HEK293T (cell line): ENCODE results near the gene FAM222B.
"Not testable (repeated sequence)": the region's sequence is repeated elsewhere in the genome, so short reads cannot be mapped to it uniquely, and the experiment has no call there.

Experiments used
- ARNT ChIP-seq: fragments of 450-650 bp; IDR thresholded peaks from 2 replicates; pipeline ENCODE4 v1.6.1; 2017; ENCODE audit warnings: mild to moderate bottlenecking
- BHLHE40 ChIP-seq: fragments of 450-650 bp; IDR thresholded peaks from 2 replicates; pipeline ENCODE4 v1.6.1; 2016; ENCODE audit warnings: mild to moderate bottlenecking, moderate library complexity, borderline replicate concordance
- ELF4 ChIP-seq: fragments of 450-650 bp; IDR thresholded peaks from 2 replicates; pipeline ENCODE4 v1.6.1; 2017; ENCODE audit warnings: antibody characterized with exemption
- FOXA1 ChIP-seq: fragments of 450-650 bp; IDR thresholded peaks from 2 replicates; pipeline ENCODE4 v1.6.1; 2016; ENCODE audit warnings: mild to moderate bottlenecking
- FOXK2 ChIP-seq: fragments of 450-650 bp; IDR thresholded peaks from 2 replicates; pipeline ENCODE4 v1.6.1; 2016; ENCODE audit warnings: mild to moderate bottlenecking
- FOXM1 ChIP-seq: fragments of 450-650 bp; IDR thresholded peaks from 2 replicates; pipeline ENCODE4 v1.6.1; 2017; ENCODE audit warnings: mild to moderate bottlenecking, borderline replicate concordance
- HDGF ChIP-seq: fragments of 450-650 bp; IDR thresholded peaks from 2 replicates; pipeline ENCODE4 v1.6.1; 2017; ENCODE audit warnings: antibody characterized with exemption, borderline replicate concordance
- L3MBTL2 ChIP-seq: fragments of 450-650 bp; conservative IDR thresholded peaks from 2 replicates; pipeline ENCODE4 v1.6.1; 2016; ENCODE audit warnings: mild to moderate bottlenecking
- LEF1 ChIP-seq: fragments of 450-650 bp; IDR thresholded peaks from 2 replicates; pipeline ENCODE4 v1.6.1; 2017; ENCODE audit warnings: mild to moderate bottlenecking, borderline replicate concordance
- NFRKB ChIP-seq: fragments of 450-650 bp; IDR thresholded peaks from 2 replicates; pipeline ENCODE4 v1.6.1; 2016; ENCODE audit warnings: mild to moderate bottlenecking, moderate library complexity
- SUZ12 ChIP-seq: fragments of 450-650 bp; IDR thresholded peaks from 2 replicates; pipeline ENCODE4 v1.6.1; 2016; ENCODE audit warnings: mild to moderate bottlenecking
- TARDBP ChIP-seq: fragments of 450-650 bp; IDR thresholded peaks from 2 replicates; pipeline ENCODE4 v1.6.1; 2016
- ZNF384 ChIP-seq: fragments of 450-650 bp; IDR thresholded peaks from 2 replicates; pipeline ENCODE4 v1.6.1; 2016
- TF ChIP-seq, protein P1 (sequence below): fragments of 450-650 bp; IDR thresholded peaks from 2 replicates; pipeline ENCODE4 v1.6.1; 2016

- not testable (repeated sequence) for TF ChIP-seq FOXA1, NFRKB, FOXK2, SUZ12, ZNF384, BHLHE40, TARDBP, LEF1, FOXM1, HDGF, L3MBTL2, ELF4, ARNT
- TF ChIP-seq, protein P1, sequence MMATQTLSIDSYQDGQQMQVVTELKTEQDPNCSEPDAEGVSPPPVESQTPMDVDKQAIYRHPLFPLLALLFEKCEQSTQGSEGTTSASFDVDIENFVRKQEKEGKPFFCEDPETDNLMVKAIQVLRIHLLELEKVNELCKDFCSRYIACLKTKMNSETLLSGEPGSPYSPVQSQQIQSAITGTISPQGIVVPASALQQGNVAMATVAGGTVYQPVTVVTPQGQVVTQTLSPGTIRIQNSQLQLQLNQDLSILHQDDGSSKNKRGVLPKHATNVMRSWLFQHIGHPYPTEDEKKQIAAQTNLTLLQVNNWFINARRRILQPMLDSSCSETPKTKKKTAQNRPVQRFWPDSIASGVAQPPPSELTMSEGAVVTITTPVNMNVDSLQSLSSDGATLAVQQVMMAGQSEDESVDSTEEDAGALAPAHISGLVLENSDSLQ, result not testable (repeated sequence)
Observed at GRCh38 chr17:28720997-28721329, 121.6 kb downstream of the FAM222B start.
